Measurements from ENCODE around the gene AAMDC.
"Not testable (repeated sequence)": the region's sequence is repeated elsewhere in the genome, so short reads cannot be mapped to it uniquely, and the experiment has no call there.

Gene AAMDC

GRCh38 chr11:77851503-77851902 lies 30.6 kb downstream of the AAMDC start:
- no peak overlapping the region for H3K27ac ChIP-seq (ENCODE audit: insufficient read depth, low read length, poor library complexity, severe bottlenecking)
- no peaks in the 10 kb centered on the region for H3K4me1 ChIP-seq (ENCODE audit: control insufficient read depth, insufficient read depth, low read length, poor library complexity, severe bottlenecking)
- H3K36me3 ChIP-seq (ENCODE audit: control insufficient read depth, insufficient read depth, low read length): peaks cover 5% of the 10 kb centered on the region
- H3K27me3 ChIP-seq (replicated peaks; ENCODE audit: control insufficient read depth, insufficient read depth, low read length, poor library complexity, severe bottlenecking): no peaks in the 10 kb centered on the region
- no peak for DNase-seq
- no peak overlapping the region for H3K4me3 ChIP-seq (ENCODE audit: insufficient read depth, low read depth, low read length, poor library complexity, severe bottlenecking)
- H3K9me3 ChIP-seq (ENCODE audit: control insufficient read depth, low read length): no peaks in the 10 kb centered on the region

- Histone ChIP-seq H3K4me1 (ENCODE audit: control insufficient read depth, insufficient read depth, low read length, poor library complexity, severe bottlenecking) (no peaks in the 10 kb centered on the region), H3K36me3 (ENCODE audit: control insufficient read depth, insufficient read depth, low read length) (no peaks in the 10 kb centered on the region), H3K27me3 (replicated peaks; ENCODE audit: control insufficient read depth, insufficient read depth, low read length, poor library complexity, severe bottlenecking) (no peaks in the 10 kb centered on the region), H3K4me3 (ENCODE audit: insufficient read depth, low read depth, low read length, poor library complexity, severe bottlenecking) (no peak overlapping the region), H3K27ac (ENCODE audit: insufficient read depth, low read length, poor library complexity, severe bottlenecking) (no peak overlapping the region), H3K9me3 (ENCODE audit: control insufficient read depth, low read length) (no peaks in the 10 kb centered on the region)
- DNase-seq: no peak
These were observed 33.9 kb downstream of the AAMDC start for GRCh38 chr11:77854838-77855237.

- not testable (repeated sequence) for H3K36me3 ChIP-seq (ENCODE audit: control insufficient read depth, insufficient read depth, low read length); H3K4me3 ChIP-seq (ENCODE audit: insufficient read depth, low read depth, low read length, poor library complexity, severe bottlenecking); DNase-seq; H3K4me1 ChIP-seq (ENCODE audit: control insufficient read depth, insufficient read depth, low read length, poor library complexity, severe bottlenecking); H3K27ac ChIP-seq (ENCODE audit: insufficient read depth, low read length, poor library complexity, severe bottlenecking); H3K9me3 ChIP-seq (ENCODE audit: control insufficient read depth, low read length); H3K27me3 ChIP-seq (replicated peaks; ENCODE audit: control insufficient read depth, insufficient read depth, low read length, poor library complexity, severe bottlenecking)
These were observed 37.0 kb downstream of the AAMDC start for GRCh38 chr11:77857906-77858457.

GRCh38 chr11:77861444-77861843 lies 40.5 kb downstream of the AAMDC start:
- H3K27me3 ChIP-seq (replicated peaks; ENCODE audit: control insufficient read depth, insufficient read depth, low read length, poor library complexity, severe bottlenecking); H3K36me3 ChIP-seq (ENCODE audit: control insufficient read depth, insufficient read depth, low read length); H3K4me1 ChIP-seq (ENCODE audit: control insufficient read depth, insufficient read depth, low read length, poor library complexity, severe bottlenecking); H3K9me3 ChIP-seq (ENCODE audit: control insufficient read depth, low read length); DNase-seq; H3K27ac ChIP-seq (ENCODE audit: insufficient read depth, low read length, poor library complexity, severe bottlenecking); H3K4me3 ChIP-seq (ENCODE audit: insufficient read depth, low read depth, low read length, poor library complexity, severe bottlenecking): not testable (repeated sequence)

GRCh38 chr11:77865805-77866204 lies 44.9 kb downstream of the AAMDC start:
- Histone ChIP-seq H3K4me1 (ENCODE audit: control insufficient read depth, insufficient read depth, low read length, poor library complexity, severe bottlenecking) (no peaks in the 10 kb centered on the region), H3K27ac (ENCODE audit: insufficient read depth, low read length, poor library complexity, severe bottlenecking) (no peak overlapping the region), H3K36me3 (ENCODE audit: control insufficient read depth, insufficient read depth, low read length) (peaks cover 4% of the 10 kb centered on the region), H3K4me3 (ENCODE audit: insufficient read depth, low read depth, low read length, poor library complexity, severe bottlenecking) (no peak overlapping the region), H3K9me3 (ENCODE audit: control insufficient read depth, low read length) (no peaks in the 10 kb centered on the region), H3K27me3 (replicated peaks; ENCODE audit: control insufficient read depth, insufficient read depth, low read length, poor library complexity, severe bottlenecking) (no peaks in the 10 kb centered on the region)
- no peak for DNase-seq

GRCh38 chr11:77866336-77866735 lies 45.4 kb downstream of the AAMDC start:
- DNase-seq: no peak
- Histone ChIP-seq H3K4me3 (ENCODE audit: insufficient read depth, low read depth, low read length, poor library complexity, severe bottlenecking) (no peak overlapping the region), H3K27me3 (replicated peaks; ENCODE audit: control insufficient read depth, insufficient read depth, low read length, poor library complexity, severe bottlenecking) (no peaks in the 10 kb centered on the region), H3K36me3 (ENCODE audit: control insufficient read depth, insufficient read depth, low read length) (peaks cover 4% of the 10 kb centered on the region), H3K4me1 (ENCODE audit: control insufficient read depth, insufficient read depth, low read length, poor library complexity, severe bottlenecking) (no peaks in the 10 kb centered on the region), H3K27ac (ENCODE audit: insufficient read depth, low read length, poor library complexity, severe bottlenecking) (no peak overlapping the region), H3K9me3 (ENCODE audit: control insufficient read depth, low read length) (no peaks in the 10 kb centered on the region)

GRCh38 chr11:77868744-77869143 lies 47.8 kb downstream of the AAMDC start:
- H3K4me3 ChIP-seq (ENCODE audit: insufficient read depth, low read depth, low read length, poor library complexity, severe bottlenecking): no peak overlapping the region
- H3K36me3 ChIP-seq (ENCODE audit: control insufficient read depth, insufficient read depth, low read length): peaks cover 11% of the 10 kb centered on the region
- DNase-seq: no peak
- H3K27ac ChIP-seq (ENCODE audit: insufficient read depth, low read length, poor library complexity, severe bottlenecking): no peak overlapping the region
- H3K9me3 ChIP-seq (ENCODE audit: control insufficient read depth, low read length): no peaks in the 10 kb centered on the region
- no peaks in the 10 kb centered on the region for H3K4me1 ChIP-seq (ENCODE audit: control insufficient read depth, insufficient read depth, low read length, poor library complexity, severe bottlenecking)
- no peaks in the 10 kb centered on the region for H3K27me3 ChIP-seq (replicated peaks; ENCODE audit: control insufficient read depth, insufficient read depth, low read length, poor library complexity, severe bottlenecking)

GRCh38 chr11:77871855-77872254 lies 50.9 kb downstream of the AAMDC start:
- Histone ChIP-seq H3K27ac (ENCODE audit: insufficient read depth, low read length, poor library complexity, severe bottlenecking) (no peak overlapping the region), H3K4me1 (ENCODE audit: control insufficient read depth, insufficient read depth, low read length, poor library complexity, severe bottlenecking) (no peaks in the 10 kb centered on the region), H3K9me3 (ENCODE audit: control insufficient read depth, low read length) (no peaks in the 10 kb centered on the region), H3K4me3 (ENCODE audit: insufficient read depth, low read depth, low read length, poor library complexity, severe bottlenecking) (no peak overlapping the region), H3K36me3 (ENCODE audit: control insufficient read depth, insufficient read depth, low read length) (peaks cover 14% of the 10 kb centered on the region), H3K27me3 (replicated peaks; ENCODE audit: control insufficient read depth, insufficient read depth, low read length, poor library complexity, severe bottlenecking) (no peaks in the 10 kb centered on the region)
- no peak for DNase-seq

- H3K4me1 ChIP-seq (ENCODE audit: control insufficient read depth, insufficient read depth, low read length, poor library complexity, severe bottlenecking): no peaks in the 10 kb centered on the region
- H3K4me3 ChIP-seq (ENCODE audit: insufficient read depth, low read depth, low read length, poor library complexity, severe bottlenecking): no peak overlapping the region
- H3K9me3 ChIP-seq (ENCODE audit: control insufficient read depth, low read length): no peaks in the 10 kb centered on the region
- no peak overlapping the region for H3K27ac ChIP-seq (ENCODE audit: insufficient read depth, low read length, poor library complexity, severe bottlenecking)
- DNase-seq: no peak
- no peaks in the 10 kb centered on the region for H3K27me3 ChIP-seq (replicated peaks; ENCODE audit: control insufficient read depth, insufficient read depth, low read length, poor library complexity, severe bottlenecking)
- peaks cover 21% of the 10 kb centered on the region for H3K36me3 ChIP-seq (ENCODE audit: control insufficient read depth, insufficient read depth, low read length)
These were observed 52.4 kb downstream of the AAMDC start for GRCh38 chr11:77873345-77873744.

GRCh38 chr11:77874206-77874605 lies 53.3 kb downstream of the AAMDC start:
- no peak for DNase-seq
- Histone ChIP-seq H3K27me3 (replicated peaks; ENCODE audit: control insufficient read depth, insufficient read depth, low read length, poor library complexity, severe bottlenecking) (no peaks in the 10 kb centered on the region), H3K9me3 (ENCODE audit: control insufficient read depth, low read length) (no peaks in the 10 kb centered on the region), H3K36me3 (ENCODE audit: control insufficient read depth, insufficient read depth, low read length) (peaks cover 21% of the 10 kb centered on the region), H3K4me1 (ENCODE audit: control insufficient read depth, insufficient read depth, low read length, poor library complexity, severe bottlenecking) (no peaks in the 10 kb centered on the region), H3K27ac (ENCODE audit: insufficient read depth, low read length, poor library complexity, severe bottlenecking) (no peak overlapping the region), H3K4me3 (ENCODE audit: insufficient read depth, low read depth, low read length, poor library complexity, severe bottlenecking) (no peak overlapping the region)

GRCh38 chr11:77876045-77876444 lies 55.1 kb downstream of the AAMDC start:
- Histone ChIP-seq H3K27ac (ENCODE audit: insufficient read depth, low read length, poor library complexity, severe bottlenecking) (no peak overlapping the region), H3K36me3 (ENCODE audit: control insufficient read depth, insufficient read depth, low read length) (peaks cover 33% of the 10 kb centered on the region), H3K9me3 (ENCODE audit: control insufficient read depth, low read length) (no peaks in the 10 kb centered on the region), H3K4me3 (ENCODE audit: insufficient read depth, low read depth, low read length, poor library complexity, severe bottlenecking) (no peak overlapping the region), H3K4me1 (ENCODE audit: control insufficient read depth, insufficient read depth, low read length, poor library complexity, severe bottlenecking) (no peaks in the 10 kb centered on the region), H3K27me3 (replicated peaks; ENCODE audit: control insufficient read depth, insufficient read depth, low read length, poor library complexity, severe bottlenecking) (no peaks in the 10 kb centered on the region)
- DNase-seq: no peak

All from effector memory CD4-positive, alpha-beta T cell (primary cell).